OCI-LY3 (cell line): Measurements from ENCODE around the gene FBXO28.

Source experiments
- CTCF ChIP-seq: fragments of 200-600, 300-600 bp; sonication (generic); IDR thresholded peaks from 2 replicates; pipeline ENCODE4 v1.5.1; 2014; ENCODE audit warnings: antibody characterized with exemption, low read length, low read depth
- EZH2phosphoT487 ChIP-seq: fragments of 200-600 bp; shearing (Covaris generic); IDR thresholded peaks from 2 replicates; pipeline ENCODE4 v1.6.1; 2018; ENCODE audit warnings: antibody characterized with exemption, mixed run types, low read depth

GRCh38 chr1:224172229-224172628 lies 58.3 kb downstream of the FBXO28 start:
- no peak for TF ChIP-seq CTCF
- TF ChIP-seq EZH2phosphoT487, result no peak
